Pancreas (tissue), 10 donors: ENCODE results near the gene NRXN2. TPM values are rescaled to one million over a fixed set of nuclear protein-coding genes. Genes with fewer than 3 reads are reported as not detected.
A peak's percentile ranks its signal among the peaks of the same experiment; 100 is the strongest.

Source experiments
- ATAC-seq, 4 donors: fragments of 200-7000 bp; cut with Tn5 transposase; one replicate each; pipeline versions ENCODE4 v1.8.0 to v1.9.1; 2020; ENCODE audit warnings: mild to moderate bottlenecking in 4 of 4, moderate library complexity in 4 of 4
- DNase-seq, 6 donors: peaks; one replicate each; pipeline ENCODE4 v3.0.0-alpha.2; 2020
- FAIRE-seq: peaks from 2 replicates; lab custom pipeline; 2012; peaks lifted over from hg19 to GRCh38; lab: Jason Lieb, UNC
- H3K27ac ChIP-seq, 4 donors: fragments of 200-600 bp; sonication (generic); 1 replicate in 3 of 4; 2 replicates in 1 of 4; pipeline versions ENCODE4 v1.5.0 to v1.8.0; 2020
- H3K27me3 ChIP-seq, 4 donors: fragments of 200-600 bp; one replicate each; pipeline ENCODE4 v1.8.0; 2021
- H3K36me3 ChIP-seq, 3 donors: fragments of 200-600 bp; sonication (generic) in 1 of 3; one replicate each; pipeline versions ENCODE4 v1.5.0 to v1.8.0; 2020 to 2021
- H3K4me1 ChIP-seq, 3 donors: fragments of 200-600 bp; one replicate each; pipeline ENCODE4 v1.8.0; 2021
- H3K4me3 ChIP-seq, 4 donors: fragments of 200-600 bp; sonication (generic) in 2 of 4; one replicate each; pipeline versions ENCODE4 v1.5.0 to v1.8.0; 2020 to 2021
- H3K9me3 ChIP-seq, 4 donors: fragments of 200-600 bp; one replicate each; pipeline ENCODE4 v1.8.0; 2021
- CTCF ChIP-seq, 4 donors: fragments of 200-600 bp; sonication (generic) in 3 of 4; IDR thresholded peaks; one replicate each; pipeline versions ENCODE4 v1.5.0 to v1.8.0; 2021; ENCODE audit warnings: antibody characterized with exemption in 4 of 4
- WGBS, 2 donors: extraction: QIAGEN DNeasy Blood & Tissue Kit; methylation state at CpG; one replicate each; pipeline ENCODE4 v1.1.7; 2013; 5-methylcytosine and 5-hydroxymethylcytosine counted together
- intact Hi-C, 3 donors: fragments of 100-400 bp; cut with DNase I; formaldehyde crosslinking; loops; one replicate each; pipeline versions ENCODE4 v1.11.1 to v1.14.2; 2022
- polyA plus RNA-seq, 2 donors: library from polyadenylated mRNA; stranded (reverse); fragments of 200-250 nt; gene quantifications; one replicate each; pipeline ENCODE4 v1.2.3, GENCODE V29; 2013
- total RNA-seq, 6 donors: library from RNA; stranded (reverse); fragmentation: NEBNext Ultra II Directional in 4 of 6; extraction: Animal tissue kit (Norgen Biotek cat#: 25700) in 4 of 6; gene quantifications; one replicate each; pipeline versions ENCODE4 v1.2.1 to v1.2.4, GENCODE V29; 2021 to 2023
- donor health status: healthy with polysubstance abuse.
- donor health status: DM: no; HTN: no; CAD: no; lungs with moderate emphysema.
- donor health status: DM: no; HTN: no; CAD: no.
- donor health status: control.
- donor health status: control.
- donor health status: Bipolar disorder and iron deficiency.
- donor health status: DM: yes; HTN: yes; CAD: no.
- donor health status: DM: no; HTN: no; CAD: no.
- donor health status: DM: no; HTN: no; CAD: no.
- donor health status: DM: yes; HTN: yes; CAD: no.

The NRXN2 gene
- total and polyA plus RNA-seq, 8 donors, result 0.69 to 10.8 (median 2.1) TPM

DNA sequence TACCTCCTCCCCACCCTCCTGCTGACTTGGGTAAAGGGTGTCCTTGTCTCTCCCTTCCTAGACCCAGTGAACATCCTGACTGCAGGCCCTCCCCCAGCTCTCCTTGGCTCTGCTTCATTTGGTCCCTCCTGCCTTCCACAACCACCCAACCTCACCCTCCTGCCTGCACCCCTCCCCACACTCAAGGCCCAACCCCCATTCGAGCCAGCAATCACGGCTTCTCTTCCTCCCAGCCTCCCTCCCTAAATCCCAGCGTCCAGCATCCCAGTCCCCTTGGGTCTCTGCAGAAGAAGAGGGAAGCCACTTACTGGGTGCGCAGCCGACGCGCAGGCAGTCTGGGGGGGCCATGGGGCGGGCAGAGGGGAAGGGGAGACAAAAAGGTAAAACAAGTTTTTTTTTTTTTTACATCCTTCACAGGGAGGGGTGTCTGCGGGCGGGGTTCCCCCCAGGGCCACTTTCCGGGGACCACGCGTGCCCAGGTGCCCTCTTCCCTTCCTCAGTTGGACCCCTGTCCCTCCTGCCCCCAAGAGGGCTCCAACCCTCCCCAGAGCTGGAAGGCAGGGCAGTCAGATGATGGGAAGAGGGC lies 69.5 kb downstream of the NRXN2 start:
- Histone ChIP-seq H3K27me3 (no peaks in the 10 kb centered on the region), H3K36me3 (no peaks in the 10 kb centered on the region), H3K4me1 (peaks cover 0 to 6% (median 0%) of the 10 kb centered on the region in 3 donors), H3K9me3 (no peaks in the 10 kb centered on the region), H3K4me3 (no peak overlapping the region), H3K27ac (no peak overlapping the region)
- intact Hi-C loops, result loop anchor here in 2 of 3 donors (5.0 to 10.0 kb wide), 2 partner anchors 101 to 159 kb away; no protein-coding TSS in a partner anchor
- DNase-seq (peak in 1 of 6 donors; percentile 31), ATAC-seq (no peak), FAIRE-seq (no peak)
- no peak for TF ChIP-seq CTCF (IDR thresholded peaks at IDR 0.05)
- WGBS, 2 donors, result 45 to 59% methylated on average over 10 to 13 of the region's 13 CpGs

DNA sequence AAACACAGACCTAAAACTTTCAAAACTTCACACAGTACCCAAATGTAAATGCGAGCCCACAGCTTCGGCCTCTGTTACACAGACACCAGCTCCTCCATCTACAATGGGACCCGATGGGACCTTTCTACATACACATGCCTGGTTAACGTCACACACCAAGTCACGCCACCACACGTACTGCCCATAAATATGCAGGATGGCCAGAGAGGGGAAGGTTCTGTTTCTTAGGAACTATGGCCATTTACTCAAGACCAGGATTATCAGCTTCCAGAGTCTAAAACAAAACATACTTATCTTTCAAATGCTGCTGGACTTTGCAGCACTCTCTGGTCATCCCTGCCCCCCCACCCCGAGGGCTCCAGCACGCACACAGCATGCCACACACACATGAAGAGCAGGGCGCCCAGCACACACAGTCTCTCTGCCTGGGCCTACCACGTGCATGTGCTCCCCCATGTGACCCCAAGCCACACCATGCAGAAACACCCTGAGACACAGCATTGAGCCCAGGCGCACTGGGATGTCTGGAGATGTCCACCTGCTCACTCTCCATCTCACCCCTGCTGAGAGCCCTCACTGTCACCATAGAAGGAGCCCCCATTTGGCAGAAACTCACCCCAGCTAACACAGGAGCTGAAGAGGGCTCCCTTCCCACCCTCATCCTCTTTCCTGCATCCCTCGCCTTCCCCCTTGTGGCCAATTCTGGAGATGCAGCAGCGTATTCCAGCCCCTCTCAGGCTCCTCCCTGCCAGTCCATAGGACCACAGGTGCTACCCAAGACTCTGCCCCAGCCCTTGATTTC lies 70.2 kb downstream of the NRXN2 start:
- peak; percentile 76 to 93 (median 86) for TF ChIP-seq CTCF (IDR thresholded peaks at IDR 0.05)
- FAIRE-seq, result no peak
- Histone ChIP-seq H3K27me3 (no peaks in the 10 kb centered on the region), H3K9me3 (no peaks in the 10 kb centered on the region), H3K4me3 (no peak overlapping the region), H3K27ac (no peak overlapping the region), H3K36me3 (no peaks in the 10 kb centered on the region), H3K4me1 (peaks cover 0 to 6% (median 0%) of the 10 kb centered on the region in 3 donors)
- peak; percentile 66 to 95 (median 84) for DNase-seq
- intact Hi-C loops, result loop anchor here in 2 of 3 donors (5.0 to 10.0 kb wide), 2 partner anchors 100 to 158 kb away; no protein-coding TSS in a partner anchor
- peak; percentile 65 to 84 (median 84) for ATAC-seq
- 46 to 52% methylated on average over 13 of the region's 13 CpGs for WGBS, 2 donors

DNA sequence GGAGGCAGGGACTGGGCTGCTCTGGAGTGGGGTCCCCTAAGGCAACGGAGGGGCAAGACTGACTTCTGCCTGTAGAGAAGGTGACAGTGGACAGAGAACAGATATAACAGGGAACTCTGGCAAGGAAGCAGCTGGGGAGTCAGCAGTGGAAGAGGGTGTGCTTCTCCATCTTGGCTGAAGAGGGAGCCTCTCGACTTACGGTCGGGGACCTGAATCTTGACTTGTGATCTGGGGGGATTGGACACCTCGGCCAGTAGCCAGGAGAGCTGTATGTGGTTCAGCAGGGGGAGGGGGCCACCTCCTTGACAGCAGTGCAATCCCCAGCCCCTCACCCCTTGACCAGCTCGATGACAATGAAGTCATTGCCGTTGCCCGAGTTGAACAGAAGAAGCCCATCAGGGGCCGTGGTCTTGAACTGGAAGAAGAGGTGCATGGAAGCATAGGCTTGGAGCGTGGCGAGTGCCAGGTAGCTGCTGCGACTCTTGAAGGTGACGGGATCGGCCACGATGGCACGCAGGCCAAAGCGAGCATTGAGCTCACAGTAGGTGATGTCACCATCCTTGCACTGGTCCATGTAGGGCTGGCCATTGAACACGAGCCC lies 72.0 kb downstream of the NRXN2 start:
- peak in 3 of 4 donors; percentile 15 to 27 (median 20) for TF ChIP-seq CTCF (IDR thresholded peaks at IDR 0.05)
- no peaks in the 10 kb centered on the region for H3K27me3 ChIP-seq
- H3K4me3 ChIP-seq, result no peak overlapping the region
- ATAC-seq (peak in 1 of 4 donors; percentile 11), DNase-seq (no peak), FAIRE-seq (no peak)
- no peaks in the 10 kb centered on the region for H3K9me3 ChIP-seq
- peaks cover 0 to 6% (median 0%) of the 10 kb centered on the region in 3 donors for H3K4me1 ChIP-seq
- WGBS, 2 donors, result 55 to 59% methylated on average over 18 of the region's 18 CpGs
- no peaks in the 10 kb centered on the region for H3K36me3 ChIP-seq
- no peak overlapping the region for H3K27ac ChIP-seq
- intact Hi-C loops, result loop anchor here in 2 of 3 donors (5.0 to 10.0 kb wide), 2 partner anchors 99 to 156 kb away; no protein-coding TSS in a partner anchor

DNA sequence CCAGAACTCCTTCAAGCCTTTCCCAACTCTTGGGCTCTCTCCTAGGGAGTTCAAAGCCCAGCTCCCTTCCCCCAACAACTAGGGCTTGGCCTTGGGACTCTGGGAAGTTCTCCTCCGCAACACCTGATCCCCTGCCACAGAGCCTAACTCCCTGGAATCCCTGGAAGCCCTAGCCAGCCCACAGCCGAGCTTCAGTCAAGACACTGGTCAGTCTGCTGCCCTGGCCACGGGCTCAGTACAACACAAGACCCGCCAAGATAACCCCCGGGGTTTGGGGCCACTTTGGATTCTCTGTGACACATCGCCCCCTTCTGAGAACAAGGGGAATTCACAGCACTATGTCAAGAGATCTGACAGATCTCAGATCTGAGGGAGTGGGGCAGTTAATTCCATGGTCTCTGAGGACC lies 73.7 kb downstream of the NRXN2 start:
- no peak overlapping the region for H3K4me3 ChIP-seq
- H3K9me3 ChIP-seq, result no peaks in the 10 kb centered on the region
- no peak overlapping the region for H3K27ac ChIP-seq
- ATAC-seq, result peak; percentile 46 to 75 (median 66)
- TF ChIP-seq CTCF (IDR thresholded peaks at IDR 0.05), result peak in 2 of 4 donors; percentile 25 to 27
- intact Hi-C loops, result no loop called here
- no peaks in the 10 kb centered on the region for H3K36me3 ChIP-seq
- H3K27me3 ChIP-seq, result no peaks in the 10 kb centered on the region
- no peak for FAIRE-seq
- DNase-seq, result peak in 3 of 6 donors; percentile 29 to 57 (median 45)
- WGBS, 2 donors, result 16% methylated on average over 6 of the region's 6 CpGs
- peaks cover 0 to 6% (median 0%) of the 10 kb centered on the region in 3 donors for H3K4me1 ChIP-seq
